Measurements from ENCODE around the gene CALHM1. TPM values are rescaled to one million over a fixed set of nuclear protein-coding genes. Genes with fewer than 3 reads are reported as not detected.
"Not testable (repeated sequence)": the region's sequence is repeated elsewhere in the genome, so short reads cannot be mapped to it uniquely, and the experiment has no call there.

CALHM1 gene
- polyA plus RNA-seq, 1 donor: 0.04 TPM

- H3K27ac ChIP-seq (ENCODE audit: low read length): no peak overlapping the region
- peaks cover 70% of the 10 kb centered on the region for H3K36me3 ChIP-seq (ENCODE audit: control insufficient read depth, insufficient read depth, low read length)
- H3K27me3 ChIP-seq (ENCODE audit: control insufficient read depth, insufficient read depth, low read length): no peaks in the 10 kb centered on the region
- H3K9me3 ChIP-seq (ENCODE audit: control insufficient read depth, low read depth, low read length): no peaks in the 10 kb centered on the region
- H3K4me1 ChIP-seq (ENCODE audit: control insufficient read depth, insufficient read depth, low read length): no peaks in the 10 kb centered on the region
- no peak for DNase-seq
- H3K4me3 ChIP-seq (ENCODE audit: low read length): no peak overlapping the region
- WGBS (ENCODE audit: insufficient coverage, low lambda C conversion rate): 48% methylated on average over 4 of the region's 8 CpGs
Observed at GRCh38 chr10:103431902-103432301, 26.8 kb downstream of the CALHM1 start.

GRCh38 chr10:103429647-103430046 is 29.1 kb downstream of the CALHM1 start:
- Histone ChIP-seq H3K9me3 (ENCODE audit: control insufficient read depth, low read depth, low read length) (no peaks in the 10 kb centered on the region), H3K4me3 (ENCODE audit: low read length) (no peak overlapping the region), H3K4me1 (ENCODE audit: control insufficient read depth, insufficient read depth, low read length) (no peaks in the 10 kb centered on the region), H3K27me3 (ENCODE audit: control insufficient read depth, insufficient read depth, low read length) (no peaks in the 10 kb centered on the region), H3K36me3 (ENCODE audit: control insufficient read depth, insufficient read depth, low read length) (peaks cover 73% of the 10 kb centered on the region), H3K27ac (ENCODE audit: low read length) (no peak overlapping the region)
- WGBS (ENCODE audit: insufficient coverage, low lambda C conversion rate): 86% methylated on average over 1 of the region's 5 CpGs
- DNase-seq: no peak

- H3K27me3 ChIP-seq (ENCODE audit: control insufficient read depth, insufficient read depth, low read length): no peaks in the 10 kb centered on the region
- 92% methylated on average over 2 of the region's 5 CpGs for WGBS (ENCODE audit: insufficient coverage, low lambda C conversion rate)
- H3K27ac ChIP-seq (ENCODE audit: low read length): no peak overlapping the region
- H3K4me1 ChIP-seq (ENCODE audit: control insufficient read depth, insufficient read depth, low read length): no peaks in the 10 kb centered on the region
- no peak overlapping the region for H3K4me3 ChIP-seq (ENCODE audit: low read length)
- DNase-seq: no peak
- peaks cover 73% of the 10 kb centered on the region for H3K36me3 ChIP-seq (ENCODE audit: control insufficient read depth, insufficient read depth, low read length)
- no peaks in the 10 kb centered on the region for H3K9me3 ChIP-seq (ENCODE audit: control insufficient read depth, low read depth, low read length)
Observed at GRCh38 chr10:103428989-103429643, 29.6 kb downstream of the CALHM1 start.

GRCh38 chr10:103427866-103428265 is 30.8 kb downstream of the CALHM1 start:
- DNase-seq: no peak
- no peaks in the 10 kb centered on the region for H3K4me1 ChIP-seq (ENCODE audit: control insufficient read depth, insufficient read depth, low read length)
- WGBS (ENCODE audit: insufficient coverage, low lambda C conversion rate): 100% methylated on average over 4 of the region's 9 CpGs
- peaks cover 73% of the 10 kb centered on the region for H3K36me3 ChIP-seq (ENCODE audit: control insufficient read depth, insufficient read depth, low read length)
- H3K9me3 ChIP-seq (ENCODE audit: control insufficient read depth, low read depth, low read length): no peaks in the 10 kb centered on the region
- H3K27ac ChIP-seq (ENCODE audit: low read length): no peak overlapping the region
- H3K27me3 ChIP-seq (ENCODE audit: control insufficient read depth, insufficient read depth, low read length): no peaks in the 10 kb centered on the region
- no peak overlapping the region for H3K4me3 ChIP-seq (ENCODE audit: low read length)

- H3K27me3 ChIP-seq (ENCODE audit: control insufficient read depth, insufficient read depth, low read length): no peaks in the 10 kb centered on the region
- no peak overlapping the region for H3K27ac ChIP-seq (ENCODE audit: low read length)
- no peaks in the 10 kb centered on the region for H3K9me3 ChIP-seq (ENCODE audit: control insufficient read depth, low read depth, low read length)
- peaks cover 84% of the 10 kb centered on the region for H3K36me3 ChIP-seq (ENCODE audit: control insufficient read depth, insufficient read depth, low read length)
- no peak overlapping the region for H3K4me3 ChIP-seq (ENCODE audit: low read length)
- no peak for DNase-seq
- no peaks in the 10 kb centered on the region for H3K4me1 ChIP-seq (ENCODE audit: control insufficient read depth, insufficient read depth, low read length)
- no CpG with 5 or more reads among the region's 5 CpGs for WGBS (ENCODE audit: insufficient coverage, low lambda C conversion rate)
Observed at GRCh38 chr10:103423748-103424147, 35.0 kb downstream of the CALHM1 start.

- H3K4me1 ChIP-seq (ENCODE audit: control insufficient read depth, insufficient read depth, low read length): peaks cover 3% of the 10 kb centered on the region
- no peaks in the 10 kb centered on the region for H3K27me3 ChIP-seq (ENCODE audit: control insufficient read depth, insufficient read depth, low read length)
- DNase-seq: no peak
- no CpG with 5 or more reads among the region's 4 CpGs for WGBS (ENCODE audit: insufficient coverage, low lambda C conversion rate)
- peaks cover 85% of the 10 kb centered on the region for H3K36me3 ChIP-seq (ENCODE audit: control insufficient read depth, insufficient read depth, low read length)
- no peaks in the 10 kb centered on the region for H3K9me3 ChIP-seq (ENCODE audit: control insufficient read depth, low read depth, low read length)
- no peak overlapping the region for H3K4me3 ChIP-seq (ENCODE audit: low read length)
- H3K27ac ChIP-seq (ENCODE audit: low read length): no peak overlapping the region
Observed at GRCh38 chr10:103419101-103419500, 39.6 kb downstream of the CALHM1 start.

- no CpG with 5 or more reads among the region's 5 CpGs for WGBS (ENCODE audit: insufficient coverage, low lambda C conversion rate)
- Histone ChIP-seq H3K9me3 (ENCODE audit: control insufficient read depth, low read depth, low read length) (no peaks in the 10 kb centered on the region), H3K36me3 (ENCODE audit: control insufficient read depth, insufficient read depth, low read length) (peaks cover 85% of the 10 kb centered on the region), H3K4me3 (ENCODE audit: low read length) (no peak overlapping the region), H3K27me3 (ENCODE audit: control insufficient read depth, insufficient read depth, low read length) (no peaks in the 10 kb centered on the region), H3K27ac (ENCODE audit: low read length) (no peak overlapping the region), H3K4me1 (ENCODE audit: control insufficient read depth, insufficient read depth, low read length) (peaks cover 6% of the 10 kb centered on the region)
- no peak for DNase-seq
Observed at GRCh38 chr10:103417601-103418000, 41.1 kb downstream of the CALHM1 start.

- H3K9me3 ChIP-seq (ENCODE audit: control insufficient read depth, low read depth, low read length); H3K27ac ChIP-seq (ENCODE audit: low read length); DNase-seq; H3K27me3 ChIP-seq (ENCODE audit: control insufficient read depth, insufficient read depth, low read length); H3K4me1 ChIP-seq (ENCODE audit: control insufficient read depth, insufficient read depth, low read length); H3K4me3 ChIP-seq (ENCODE audit: low read length): not testable (repeated sequence)
- no CpG with 5 or more reads among the region's 5 CpGs for WGBS (ENCODE audit: insufficient coverage, low lambda C conversion rate)
- H3K36me3 ChIP-seq (ENCODE audit: control insufficient read depth, insufficient read depth, low read length): peaks cover 85% of the 10 kb centered on the region
Observed at GRCh38 chr10:103417148-103417469, 41.6 kb downstream of the CALHM1 start.

- Histone ChIP-seq H3K4me1 (ENCODE audit: control insufficient read depth, insufficient read depth, low read length) (peaks cover 6% of the 10 kb centered on the region), H3K9me3 (ENCODE audit: control insufficient read depth, low read depth, low read length) (no peaks in the 10 kb centered on the region), H3K36me3 (ENCODE audit: control insufficient read depth, insufficient read depth, low read length) (peaks cover 87% of the 10 kb centered on the region), H3K4me3 (ENCODE audit: low read length) (no peak overlapping the region), H3K27ac (ENCODE audit: low read length) (no peak overlapping the region), H3K27me3 (ENCODE audit: control insufficient read depth, insufficient read depth, low read length) (no peaks in the 10 kb centered on the region)
- 39% methylated on average over 3 of the region's 8 CpGs for WGBS (ENCODE audit: insufficient coverage, low lambda C conversion rate)
- peak; percentile 48 to 53 for DNase-seq
Observed at GRCh38 chr10:103416436-103417147, 42.1 kb downstream of the CALHM1 start.

GRCh38 chr10:103415581-103415980 is 43.1 kb downstream of the CALHM1 start:
- H3K36me3 ChIP-seq (ENCODE audit: control insufficient read depth, insufficient read depth, low read length): peaks cover 88% of the 10 kb centered on the region
- H3K4me1 ChIP-seq (ENCODE audit: control insufficient read depth, insufficient read depth, low read length): peaks cover 6% of the 10 kb centered on the region
- H3K27ac ChIP-seq (ENCODE audit: low read length): no peak overlapping the region
- H3K9me3 ChIP-seq (ENCODE audit: control insufficient read depth, low read depth, low read length): no peaks in the 10 kb centered on the region
- H3K4me3 ChIP-seq (ENCODE audit: low read length): no peak overlapping the region
- 100% methylated on average over 1 of the region's 8 CpGs for WGBS (ENCODE audit: insufficient coverage, low lambda C conversion rate)
- H3K27me3 ChIP-seq (ENCODE audit: control insufficient read depth, insufficient read depth, low read length): no peaks in the 10 kb centered on the region
- no peak for DNase-seq

- no peak overlapping the region for H3K4me3 ChIP-seq (ENCODE audit: low read length)
- peaks cover 6% of the 10 kb centered on the region for H3K4me1 ChIP-seq (ENCODE audit: control insufficient read depth, insufficient read depth, low read length)
- peak; percentile 31 to 55 for DNase-seq
- WGBS (ENCODE audit: insufficient coverage, low lambda C conversion rate): no CpG with 5 or more reads among the region's 2 CpGs
- H3K9me3 ChIP-seq (ENCODE audit: control insufficient read depth, low read depth, low read length): no peaks in the 10 kb centered on the region
- no peaks in the 10 kb centered on the region for H3K27me3 ChIP-seq (ENCODE audit: control insufficient read depth, insufficient read depth, low read length)
- no peak overlapping the region for H3K27ac ChIP-seq (ENCODE audit: low read length)
- H3K36me3 ChIP-seq (ENCODE audit: control insufficient read depth, insufficient read depth, low read length): peaks cover 86% of the 10 kb centered on the region
Observed at GRCh38 chr10:103413564-103413963, 45.1 kb downstream of the CALHM1 start.
